Islet precursor cell (in vitro differentiated cells): Measurements from ENCODE around the gene TLR7.
A peak's percentile ranks its signal among the peaks of the same experiment; 100 is the strongest.

Source experiments
- DNase-seq: peaks from one replicate; pipeline ENCODE4 v3.0.0-alpha.2; 2018

TLR7 gene

DNA sequence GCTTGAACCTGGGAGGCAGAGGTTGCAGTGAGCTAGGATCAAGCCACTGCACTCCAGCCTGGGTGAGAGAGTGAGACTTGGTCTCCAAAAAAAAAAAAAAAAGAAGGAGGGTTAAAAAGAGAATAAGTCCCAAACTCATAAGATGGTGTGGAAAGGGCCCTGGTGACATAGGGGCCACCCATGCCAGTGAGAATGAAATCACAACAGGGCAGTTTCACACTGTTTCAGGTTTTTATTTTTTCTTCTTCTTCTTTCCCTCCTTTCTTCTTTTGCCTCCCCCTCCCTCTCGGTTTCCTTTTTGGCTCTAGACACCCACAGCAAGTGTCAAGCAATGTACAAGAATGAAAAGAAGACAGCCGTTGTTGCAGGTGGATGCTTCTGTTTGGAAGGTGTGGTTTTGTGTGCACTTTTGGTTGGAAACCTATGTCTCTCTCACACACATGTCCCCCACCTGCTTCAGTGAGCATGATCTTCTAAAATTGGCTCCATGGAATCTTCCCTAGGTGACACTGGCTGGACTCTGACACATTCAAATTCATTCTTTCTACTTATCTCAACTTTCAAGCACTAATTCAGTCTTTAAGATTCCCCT, 25.1 kb downstream of the TLR7 start:
- DNase-seq, result no peak

DNA sequence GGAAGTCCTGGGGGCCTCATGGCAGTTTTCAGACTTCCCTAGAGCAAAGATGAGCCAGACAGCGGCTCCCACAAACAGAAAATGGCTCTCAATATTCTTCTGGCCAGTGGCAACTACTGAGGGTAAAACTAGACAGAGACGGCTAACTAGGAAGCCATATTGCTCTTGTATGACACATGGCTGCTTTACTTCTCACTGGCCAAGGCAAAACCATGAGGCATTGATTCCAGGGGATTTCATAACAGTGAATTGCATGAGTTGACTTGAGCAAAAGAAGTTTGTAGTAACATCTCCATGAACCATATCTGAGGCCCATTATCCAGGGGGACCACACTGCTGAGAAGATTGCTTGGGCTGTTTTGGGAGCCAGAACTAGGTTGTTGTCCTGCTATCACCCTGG, 25.8 kb downstream of the TLR7 start:
- no peak for DNase-seq

DNA sequence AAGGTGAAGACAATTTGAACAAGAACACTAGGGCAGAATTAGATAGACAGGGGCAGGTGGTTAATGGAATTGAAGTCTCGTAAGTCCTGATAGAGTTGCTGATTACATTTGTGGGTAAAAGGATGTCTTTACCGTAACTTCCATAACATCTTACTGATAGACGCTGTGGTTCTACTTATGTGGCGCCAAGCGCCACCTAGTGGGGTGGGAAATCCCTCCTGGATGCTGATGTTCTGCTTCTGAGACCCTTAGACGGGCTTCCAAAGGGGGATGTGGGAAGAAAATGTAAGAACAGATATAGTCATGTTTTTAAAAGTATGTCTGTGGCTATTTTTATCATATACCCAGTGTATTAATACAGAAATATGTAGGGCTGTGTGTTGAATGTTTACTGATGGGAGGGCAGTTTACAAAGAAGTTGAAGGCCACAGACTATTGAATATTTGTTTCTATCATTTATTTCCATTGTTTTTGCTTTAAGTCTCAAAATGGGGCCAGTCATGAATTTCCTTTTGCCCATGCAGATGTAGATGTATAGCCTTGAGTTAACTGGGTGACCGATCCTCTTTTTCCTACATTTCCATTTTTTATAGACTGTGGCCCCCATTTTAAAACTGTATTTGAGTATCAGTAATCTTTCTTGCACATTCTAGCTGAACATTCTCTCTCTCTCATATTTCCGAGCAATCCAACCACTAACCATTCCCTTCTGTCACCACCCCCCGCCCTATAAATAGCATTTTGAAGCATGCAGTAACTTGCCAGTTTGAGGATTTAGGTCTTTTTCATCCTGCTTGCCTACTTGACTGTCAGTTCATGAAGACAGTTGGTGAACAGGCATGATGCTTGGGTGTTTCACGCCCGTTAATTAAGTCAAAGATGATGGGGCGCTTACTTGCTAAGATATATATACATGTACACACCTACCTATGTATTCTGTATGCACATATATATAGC, 27.5 kb downstream of the TLR7 start:
- no peak for DNase-seq

DNA sequence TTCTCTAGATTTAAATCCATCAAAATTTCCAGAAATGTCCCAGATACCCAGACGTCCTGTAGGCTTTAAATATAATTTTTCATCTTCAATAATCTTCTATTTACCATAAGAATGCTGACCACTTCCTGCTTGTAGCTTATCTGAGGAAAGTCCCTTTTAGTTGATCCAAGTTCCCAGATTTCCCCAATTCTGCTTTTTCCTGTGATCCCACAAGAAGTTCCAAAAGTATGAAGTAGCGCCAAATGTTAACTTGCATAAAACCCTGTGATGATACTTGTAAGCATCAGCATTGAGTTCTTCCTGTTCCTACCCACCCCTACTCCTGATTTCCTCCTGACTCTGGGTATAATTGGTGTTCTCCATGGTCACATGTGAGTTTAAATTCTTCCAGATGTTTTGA, 29.0 kb downstream of the TLR7 start:
- DNase-seq, result no peak

DNA sequence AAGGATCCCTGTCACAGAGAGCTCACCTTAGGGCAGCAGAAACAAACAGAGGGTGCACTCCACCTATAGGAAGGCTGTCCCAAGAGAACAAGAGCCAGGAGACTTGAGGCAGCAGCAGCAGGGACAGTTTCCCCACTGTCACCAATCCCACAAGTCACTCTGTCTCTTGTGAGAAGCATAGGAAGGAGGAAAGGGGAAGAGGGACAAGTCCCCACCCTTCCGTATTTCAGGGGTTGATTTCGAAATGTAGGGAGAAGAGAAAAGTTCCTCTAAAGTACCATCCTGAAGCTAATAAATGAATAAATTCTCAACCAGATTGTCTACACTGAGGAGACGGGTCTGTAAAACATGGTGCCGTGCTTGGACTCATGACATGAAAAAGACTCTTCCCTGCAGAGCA, 30.1 kb downstream of the TLR7 start:
- DNase-seq, result no peak

DNA sequence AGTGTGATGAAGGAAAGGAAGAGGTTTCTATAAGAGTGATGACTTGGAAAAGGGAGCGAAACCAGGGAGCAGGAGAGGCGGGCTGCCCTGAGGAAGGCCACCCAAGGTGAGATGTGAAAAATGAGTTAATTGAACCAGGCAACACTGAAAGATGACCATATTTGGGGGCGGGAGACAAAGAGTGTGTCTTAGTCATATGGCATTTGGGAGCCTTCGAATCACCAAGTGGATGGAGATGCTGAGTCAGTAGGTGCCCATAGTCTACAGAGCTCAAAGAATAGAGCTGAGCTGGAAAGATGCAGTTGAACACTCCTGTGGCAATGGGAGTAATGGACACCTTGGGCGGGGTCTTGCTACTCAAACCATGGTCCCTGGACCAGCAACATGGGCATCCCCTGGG, 31.2 kb downstream of the TLR7 start:
- no peak for DNase-seq

DNA sequence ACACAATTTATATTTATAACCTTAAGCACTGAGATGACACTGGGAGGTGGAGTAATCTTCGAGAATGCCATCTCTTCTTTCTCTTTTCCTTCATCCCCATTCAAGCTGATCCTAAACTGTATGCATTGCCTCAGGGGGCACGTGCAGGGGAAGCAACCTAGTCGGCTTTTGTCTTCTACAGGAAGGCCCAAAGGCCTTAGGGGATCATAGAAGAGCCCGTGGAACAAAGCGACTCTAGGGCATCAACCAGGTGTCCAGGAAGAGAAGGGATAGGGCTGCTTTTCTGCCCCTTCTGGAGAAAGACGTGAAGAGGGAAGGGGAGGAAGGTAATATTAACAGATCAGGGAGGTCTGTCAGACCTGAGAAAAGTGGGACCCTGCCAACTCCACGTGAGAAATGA, 32.6 kb downstream of the TLR7 start:
- no peak for DNase-seq

DNA sequence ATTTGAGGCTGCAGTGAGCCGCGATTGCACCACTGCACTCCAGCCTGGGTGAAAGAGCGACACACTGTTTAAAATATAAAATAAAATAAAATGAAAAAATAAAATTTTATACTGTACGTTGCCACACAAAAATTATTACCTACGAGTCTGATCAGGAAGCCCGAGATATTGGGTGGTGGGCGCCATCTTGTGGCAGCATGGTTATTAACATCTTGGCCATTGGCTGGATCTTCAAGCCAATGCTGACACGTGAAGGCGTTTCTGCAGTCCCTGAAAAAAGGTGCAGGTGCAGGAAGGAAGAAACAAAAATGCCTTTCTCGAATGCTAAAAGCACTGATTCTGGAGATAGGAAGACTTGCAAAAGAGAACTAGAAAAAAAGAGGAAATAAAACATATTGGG, 34.6 kb downstream of the TLR7 start:
- peak; percentile 67 for DNase-seq

DNA sequence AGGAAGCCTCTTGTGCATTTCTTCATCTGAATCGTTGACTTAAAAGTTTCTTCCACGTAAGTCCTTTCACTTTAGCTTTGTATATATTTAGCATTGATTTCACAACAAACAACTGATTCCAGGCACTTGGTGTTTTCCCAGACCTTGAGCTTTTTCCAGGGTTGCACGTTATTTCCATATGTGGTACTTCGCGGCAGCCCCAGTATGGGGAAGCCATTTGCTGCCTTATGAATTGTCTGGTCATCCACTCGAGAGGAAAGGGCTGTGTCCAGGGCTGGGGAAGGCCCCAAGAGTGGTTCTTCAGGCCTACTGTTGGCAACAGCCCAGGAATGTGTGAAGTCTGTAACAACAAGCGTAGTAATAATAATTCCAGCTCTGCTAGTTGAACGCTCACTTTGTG, 36.8 kb downstream of the TLR7 start:
- DNase-seq, result no peak

DNA sequence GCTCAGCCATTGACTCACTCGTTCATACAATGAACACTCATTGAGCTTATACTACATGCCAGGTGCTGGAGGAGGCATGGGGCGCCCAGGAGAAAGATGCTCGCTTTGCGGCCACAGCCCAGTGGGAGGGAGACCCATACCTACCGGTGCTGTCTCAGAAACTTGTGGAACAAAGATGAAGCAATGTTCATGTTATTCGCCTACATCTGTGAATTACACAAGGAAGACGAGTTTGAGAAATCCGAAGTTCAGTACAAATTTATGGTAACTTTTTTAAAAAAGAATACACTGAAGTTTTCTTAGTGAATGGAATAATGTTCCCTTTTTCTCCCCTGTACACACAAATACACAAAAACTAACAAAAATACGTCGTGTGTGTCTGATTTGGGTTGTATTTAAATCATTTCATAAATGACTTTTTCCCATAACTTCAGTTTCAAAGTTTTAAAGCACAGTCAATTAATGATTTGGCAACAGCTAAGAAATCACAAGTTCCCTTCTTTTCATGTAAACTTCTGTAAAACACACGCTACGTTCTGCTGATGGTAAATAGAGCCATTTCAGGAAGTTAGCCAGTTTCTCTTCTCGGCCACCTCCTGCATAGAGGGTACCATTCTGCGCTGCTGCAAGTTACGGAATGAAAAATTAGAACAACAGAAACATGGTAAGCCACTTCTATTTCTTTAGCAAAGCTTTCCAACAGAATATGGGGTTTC, 39.3 kb downstream of the TLR7 start, which contains the start of gene TLR8:
TSS of gene TLR8 (plus strand) at position 575 of the 716 bp plus-strand sequence. CDS start at position 662, 87 bp downstream.
- DNase-seq, result no peak

DNA sequence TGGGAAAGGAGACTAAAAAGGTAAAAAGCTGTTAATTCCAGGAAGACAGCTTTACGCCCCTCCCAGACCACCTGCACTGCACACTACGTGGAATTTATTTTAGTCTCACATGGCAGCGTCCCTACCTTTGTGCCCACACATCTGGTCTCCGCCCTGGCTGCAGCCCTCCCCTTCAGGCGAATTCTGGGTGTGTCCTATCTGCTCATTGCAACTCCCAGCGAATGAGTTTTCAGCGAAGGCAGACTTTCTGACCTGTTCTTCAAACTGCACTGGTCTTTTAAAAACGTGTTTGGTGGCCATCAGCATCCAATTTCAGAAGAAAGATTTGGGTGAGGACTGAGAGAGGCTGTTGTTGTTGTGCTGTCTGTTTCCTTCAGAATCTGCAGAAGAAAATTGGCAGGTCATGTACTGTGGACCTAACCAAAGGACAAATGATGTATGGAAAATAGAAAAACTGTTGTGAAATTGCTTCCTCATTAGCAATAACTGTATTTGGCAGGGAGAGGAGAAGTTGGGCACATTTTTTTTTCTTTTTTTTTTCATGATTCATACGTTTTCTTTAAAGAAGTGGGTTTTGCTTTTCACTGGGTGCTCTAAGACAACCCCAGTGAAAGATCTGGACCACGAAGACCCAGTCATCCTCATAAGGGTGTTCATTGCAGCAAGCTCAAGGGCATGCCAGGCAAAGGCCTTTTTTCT, 43.7 kb downstream of the TLR7 start:
- DNase-seq, result no peak

DNA sequence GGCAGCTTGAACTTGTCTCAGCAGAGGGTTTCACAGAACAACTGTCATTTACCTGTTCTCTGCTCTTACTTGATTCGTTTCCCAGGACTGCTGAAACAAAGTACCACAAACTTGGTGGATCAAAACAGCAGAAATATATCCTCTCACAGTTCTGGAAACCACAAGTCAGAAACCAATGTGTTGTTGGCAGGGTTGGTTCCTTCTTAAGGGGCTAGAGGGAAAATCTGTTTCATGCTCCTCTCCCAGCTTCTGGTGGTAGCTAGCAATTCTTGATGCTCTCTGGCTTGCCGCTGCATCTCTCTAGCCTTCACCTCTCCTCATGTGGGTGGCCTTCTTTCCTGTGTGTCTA, 44.2 kb downstream of the TLR7 start:
- no peak for DNase-seq

DNA sequence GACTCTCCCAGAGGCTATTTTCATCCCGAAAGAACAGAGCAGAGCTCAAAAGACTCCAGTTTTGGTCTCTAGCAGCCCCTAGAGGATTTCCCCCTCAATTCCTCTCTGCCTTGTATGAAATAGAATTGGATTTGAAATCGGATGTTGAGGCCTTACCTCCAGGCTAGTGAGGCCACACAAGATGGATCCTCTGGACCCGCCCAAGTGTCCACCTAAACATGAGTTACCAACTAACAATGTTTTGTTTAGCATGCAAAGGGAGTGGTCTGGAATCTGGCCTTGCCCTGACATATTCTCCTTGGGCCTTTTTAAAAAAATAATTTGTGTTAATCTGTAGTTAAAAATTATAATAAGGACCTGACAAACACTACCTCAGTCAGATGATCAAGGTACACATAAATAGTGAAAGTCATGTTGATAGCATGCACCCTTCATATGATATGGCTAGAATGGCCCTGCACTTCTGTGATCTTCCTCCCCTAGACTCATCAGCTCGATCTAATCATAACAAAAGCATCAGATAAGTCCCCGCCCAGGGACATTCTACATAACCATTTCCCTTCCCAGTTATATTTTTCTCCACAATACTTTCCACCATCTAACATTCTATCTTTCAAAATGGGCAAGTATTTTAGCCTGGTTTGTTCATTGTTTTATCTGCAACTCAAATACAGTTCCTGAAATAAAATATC, 46.1 kb downstream of the TLR7 start:
- no peak for DNase-seq

DNA sequence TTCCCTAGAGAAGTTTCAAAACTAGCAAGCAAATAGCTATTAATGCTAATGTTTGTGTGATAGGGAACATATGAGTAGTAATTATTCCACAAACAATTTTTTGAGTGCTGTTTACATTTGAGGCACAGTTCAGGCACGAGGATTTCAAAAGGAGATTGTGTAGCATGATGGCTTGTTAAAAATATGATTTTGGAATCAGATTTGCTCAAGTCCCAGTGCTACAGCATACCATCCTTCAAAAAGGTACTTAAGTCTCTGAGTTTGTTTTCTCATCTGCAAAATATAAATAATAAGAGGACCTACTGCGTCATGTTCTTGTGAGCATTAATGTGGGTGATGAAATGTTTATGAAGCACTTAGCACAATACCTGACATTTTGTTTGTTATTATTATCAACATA, 50.9 kb downstream of the TLR7 start:
- no peak for DNase-seq

DNA sequence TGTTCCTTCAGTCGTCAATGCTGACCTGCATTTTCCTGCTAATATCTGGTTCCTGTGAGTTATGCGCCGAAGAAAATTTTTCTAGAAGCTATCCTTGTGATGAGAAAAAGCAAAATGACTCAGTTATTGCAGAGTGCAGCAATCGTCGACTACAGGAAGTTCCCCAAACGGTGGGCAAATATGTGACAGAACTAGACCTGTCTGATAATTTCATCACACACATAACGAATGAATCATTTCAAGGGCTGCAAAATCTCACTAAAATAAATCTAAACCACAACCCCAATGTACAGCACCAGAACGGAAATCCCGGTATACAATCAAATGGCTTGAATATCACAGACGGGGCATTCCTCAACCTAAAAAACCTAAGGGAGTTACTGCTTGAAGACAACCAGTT, 52.2 kb downstream of the TLR7 start:
- DNase-seq, result no peak

DNA sequence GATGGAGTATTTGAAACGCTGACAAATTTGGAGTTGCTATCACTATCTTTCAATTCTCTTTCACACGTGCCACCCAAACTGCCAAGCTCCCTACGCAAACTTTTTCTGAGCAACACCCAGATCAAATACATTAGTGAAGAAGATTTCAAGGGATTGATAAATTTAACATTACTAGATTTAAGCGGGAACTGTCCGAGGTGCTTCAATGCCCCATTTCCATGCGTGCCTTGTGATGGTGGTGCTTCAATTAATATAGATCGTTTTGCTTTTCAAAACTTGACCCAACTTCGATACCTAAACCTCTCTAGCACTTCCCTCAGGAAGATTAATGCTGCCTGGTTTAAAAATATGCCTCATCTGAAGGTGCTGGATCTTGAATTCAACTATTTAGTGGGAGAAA, 52.7 kb downstream of the TLR7 start:
- no peak for DNase-seq

DNA sequence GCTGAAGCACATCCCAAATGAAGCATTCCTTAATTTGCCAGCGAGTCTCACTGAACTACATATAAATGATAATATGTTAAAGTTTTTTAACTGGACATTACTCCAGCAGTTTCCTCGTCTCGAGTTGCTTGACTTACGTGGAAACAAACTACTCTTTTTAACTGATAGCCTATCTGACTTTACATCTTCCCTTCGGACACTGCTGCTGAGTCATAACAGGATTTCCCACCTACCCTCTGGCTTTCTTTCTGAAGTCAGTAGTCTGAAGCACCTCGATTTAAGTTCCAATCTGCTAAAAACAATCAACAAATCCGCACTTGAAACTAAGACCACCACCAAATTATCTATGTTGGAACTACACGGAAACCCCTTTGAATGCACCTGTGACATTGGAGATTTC, 54.1 kb downstream of the TLR7 start:
- DNase-seq, result no peak

DNA sequence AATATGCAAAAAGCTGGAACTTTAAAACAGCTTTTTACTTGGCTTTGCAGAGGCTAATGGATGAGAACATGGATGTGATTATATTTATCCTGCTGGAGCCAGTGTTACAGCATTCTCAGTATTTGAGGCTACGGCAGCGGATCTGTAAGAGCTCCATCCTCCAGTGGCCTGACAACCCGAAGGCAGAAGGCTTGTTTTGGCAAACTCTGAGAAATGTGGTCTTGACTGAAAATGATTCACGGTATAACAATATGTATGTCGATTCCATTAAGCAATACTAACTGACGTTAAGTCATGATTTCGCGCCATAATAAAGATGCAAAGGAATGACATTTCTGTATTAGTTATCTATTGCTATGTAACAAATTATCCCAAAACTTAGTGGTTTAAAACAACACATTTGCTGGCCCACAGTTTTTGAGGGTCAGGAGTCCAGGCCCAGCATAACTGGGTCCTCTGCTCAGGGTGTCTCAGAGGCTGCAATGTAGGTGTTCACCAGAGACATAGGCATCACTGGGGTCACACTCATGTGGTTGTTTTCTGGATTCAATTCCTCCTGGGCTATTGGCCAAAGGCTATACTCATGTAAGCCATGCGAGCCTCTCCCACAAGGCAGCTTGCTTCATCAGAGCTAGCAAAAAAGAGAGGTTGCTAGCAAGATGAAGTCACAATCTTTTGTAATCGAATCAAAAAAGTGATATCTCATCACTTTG, 55.2 kb downstream of the TLR7 start:
- no peak for DNase-seq

DNA sequence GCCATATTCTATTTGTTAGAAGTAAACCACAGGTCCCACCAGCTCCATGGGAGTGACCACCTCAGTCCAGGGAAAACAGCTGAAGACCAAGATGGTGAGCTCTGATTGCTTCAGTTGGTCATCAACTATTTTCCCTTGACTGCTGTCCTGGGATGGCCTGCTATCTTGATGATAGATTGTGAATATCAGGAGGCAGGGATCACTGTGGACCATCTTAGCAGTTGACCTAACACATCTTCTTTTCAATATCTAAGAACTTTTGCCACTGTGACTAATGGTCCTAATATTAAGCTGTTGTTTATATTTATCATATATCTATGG, 55.7 kb downstream of the TLR7 start:
- DNase-seq, result no peak

DNA sequence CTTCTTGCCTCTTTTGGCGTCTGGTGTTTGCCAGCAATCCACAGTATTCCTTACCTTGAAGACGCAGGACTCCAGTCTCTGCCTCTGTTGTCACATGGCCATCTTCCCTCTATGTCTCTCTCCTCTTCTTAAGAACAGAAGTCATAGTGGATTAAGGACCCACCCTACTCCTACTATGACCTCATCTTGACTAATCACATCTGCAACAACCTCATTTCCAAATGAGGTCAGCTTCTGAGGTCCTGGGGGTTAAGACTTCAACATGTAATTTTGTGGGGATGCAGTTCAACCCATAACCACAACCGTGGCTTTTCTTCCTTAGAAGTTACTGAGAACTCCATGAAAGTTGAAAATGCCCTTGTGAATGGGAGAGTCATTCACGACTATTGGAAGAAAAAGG, 62.8 kb downstream of the TLR7 start:
- DNase-seq, result no peak

DNA sequence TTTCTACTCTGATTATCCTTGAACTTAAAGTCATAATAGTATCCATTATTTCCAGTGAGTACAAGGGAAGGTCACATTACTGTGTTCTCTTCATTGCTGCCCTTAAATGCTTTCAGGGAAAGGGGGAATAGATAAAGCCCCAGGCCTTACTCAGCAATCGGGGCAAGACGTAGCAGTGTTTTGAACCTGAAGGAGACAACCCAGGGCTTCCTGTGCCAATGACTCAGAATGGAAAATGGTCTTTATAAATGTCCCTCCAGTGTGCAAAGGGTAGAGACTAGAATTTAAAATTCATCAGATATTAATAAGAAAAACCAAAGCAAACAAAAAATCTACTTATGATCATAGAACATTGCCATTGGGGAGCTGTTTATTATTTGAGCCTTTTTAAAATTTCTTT, 63.3 kb downstream of the TLR7 start:
- no peak for DNase-seq

DNA sequence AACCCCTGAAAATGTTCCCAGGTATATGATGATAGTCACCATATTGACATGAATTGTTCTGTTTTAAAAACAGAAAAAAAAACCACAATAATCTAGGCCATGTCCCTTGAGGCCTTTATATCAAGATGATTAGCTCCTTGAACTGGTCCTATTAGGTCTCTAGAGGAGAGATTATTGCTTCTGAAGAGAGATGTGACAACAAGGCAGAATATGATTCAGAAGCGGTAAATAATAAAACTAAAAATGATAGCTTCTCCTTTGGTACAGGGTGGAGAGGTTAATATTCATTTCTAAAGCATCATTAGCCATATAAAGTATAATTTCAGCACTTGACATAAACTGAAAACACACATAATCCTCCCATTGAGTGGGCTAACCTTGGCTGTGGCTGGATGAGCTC, 65.4 kb downstream of the TLR7 start:
- DNase-seq, result no peak
